SK-N-SH treated with all-trans-retinoic acid at 6 μM for 48 hours (cell line): ENCODE data around the gene F7.

Experiments used
- TCF4 ChIP-seq: fragments of 250-450 bp; sonication (Bioruptor Pico); IDR thresholded peaks from 2 replicates; pipeline ENCODE4 v1.8.0; 2021; ENCODE audit warnings: mild to moderate bottlenecking, moderate library complexity, borderline replicate concordance
- ZFP3 ChIP-seq: fragments of 250-450 bp; sonication (Bioruptor Pico); IDR thresholded peaks from 2 replicates; pipeline ENCODE4 v1.5.0; 2020; ENCODE audit warnings: mild to moderate bottlenecking, moderate library complexity

GRCh38 chr13:113162783-113163685 lies 57.4 kb downstream of the F7 start:
- TF ChIP-seq ZFP3 (CRISPR knock-in tag) (no peak), TCF4 (CRISPR knock-in tag) (no peak)
